ENCODE data around the gene BMP2K.

- no peak for TF ChIP-seq POLR2A (IDR thresholded peaks at IDR 0.05; ENCODE audit: low read depth, low read length)
- no peak for TF ChIP-seq SPI1 (IDR thresholded peaks at IDR 0.05; ENCODE audit: low read depth, low read length)
- TF ChIP-seq POLR2AphosphoS5 (IDR thresholded peaks at IDR 0.05; ENCODE audit: low read depth, low read length) = no peak
- TF ChIP-seq PAX5 (IDR thresholded peaks at IDR 0.05; ENCODE audit: insufficient read depth, low read length, severe bottlenecking) = no peak
- no peak for TF ChIP-seq TAF1 (IDR thresholded peaks at IDR 0.05; ENCODE audit: low read depth, low read length)
Measured at GRCh38 chr4:78726546-78726945, 49.6 kb upstream of the BMP2K start.
